Thoracic aorta (tissue), 2 donors: ENCODE data around the gene INPP5D. TPM values are rescaled to one million over a fixed set of nuclear protein-coding genes. Genes with fewer than 3 reads are reported as not detected.
"Not testable (repeated sequence)": the region's sequence is repeated elsewhere in the genome, so short reads cannot be mapped to it uniquely, and the experiment has no call there.

Source experiments
- ATAC-seq: fragments of 150-250 bp; one replicate; pipeline ENCODE4 v1.8.0; 2017; ENCODE audit warnings: low read depth; ENCODE audit not compliant: insufficient number of reproducible peaks, low FRiP score
- DNase-seq: peaks from one replicate; pipeline ENCODE4 v3.0.0-alpha.2; 2020; ENCODE audit warnings: low spot score
- H3K27ac ChIP-seq, 2 donors: fragments of 200-600 bp; sonication (generic); 1 replicate in 1 of 2; 2 replicates in 1 of 2; pipeline ENCODE4 v1.5.1; 2016; ENCODE audit warnings: mild to moderate bottlenecking in 2 of 2, moderate library complexity in 2 of 2
- H3K27me3 ChIP-seq: fragments of 200-600 bp; sonication (generic); replicated peaks from 2 replicates; pipeline ENCODE4 v1.6.0; 2016; ENCODE audit warnings: mild to moderate bottlenecking; ENCODE audit not compliant: insufficient read depth
- H3K36me3 ChIP-seq: fragments of 200-600 bp; sonication (generic); one replicate; pipeline ENCODE4 v1.5.1; 2016
- H3K4me1 ChIP-seq, 2 donors: fragments of 200-600 bp; sonication (generic); 1 replicate in 1 of 2; 2 replicates in 1 of 2; pipeline versions ENCODE4 v1.5.1 to v1.6.0; 2016; ENCODE audit warnings: low read depth in 2 of 2, mild to moderate bottlenecking in 1 of 2; ENCODE audit not compliant: control insufficient read depth in 1 of 2
- H3K4me3 ChIP-seq: fragments of 200-600 bp; sonication (generic); 2 replicates; pipeline ENCODE4 v1.5.1; 2016; ENCODE audit warnings: mild to moderate bottlenecking
- H3K9me3 ChIP-seq: fragments of 200-600 bp; sonication (generic); 2 replicates; pipeline ENCODE4 v1.5.1; 2016
- CTCF ChIP-seq: fragments of 200-600 bp; sonication (generic); IDR thresholded peaks from one replicate; pipeline ENCODE4 v1.5.1; 2019; ENCODE audit warnings: antibody characterized with exemption
- total RNA-seq, 2 donors: library from RNA; depleted of rRNA; stranded (reverse); fragments of >200 nt; gene quantifications; one replicate each; pipeline versions ENCODE4 v1.1.0 to v1.2.3, GENCODE V29; 2016

INPP5D gene
- total RNA-seq, 2 donors from 2014 or later, result 24.2 to 49.7 TPM

- no peaks in the 10 kb centered on the region for H3K27me3 ChIP-seq
- ATAC-seq, result no peak
- no peak for TF ChIP-seq CTCF
- no peak for DNase-seq
- no peaks in the 10 kb centered on the region for H3K36me3 ChIP-seq
- H3K9me3 ChIP-seq, result no peaks in the 10 kb centered on the region
- peaks cover 0 to 3% of the 10 kb centered on the region in 2 donors for H3K4me1 ChIP-seq
- no peak overlapping the region for H3K27ac ChIP-seq
- H3K4me3 ChIP-seq, result no peak overlapping the region
Measured at GRCh38 chr2:233063269-233063975, 3.3 kb downstream of the INPP5D start.

GRCh38 chr2:233063976-233064411 is 3.9 kb downstream of the INPP5D start:
- no peak for TF ChIP-seq CTCF
- Histone ChIP-seq H3K4me3 (no peak overlapping the region), H3K27me3 (no peaks in the 10 kb centered on the region), H3K27ac (no peak overlapping the region), H3K4me1 (peaks cover 0 to 3% of the 10 kb centered on the region in 2 donors), H3K9me3 (no peaks in the 10 kb centered on the region), H3K36me3 (no peaks in the 10 kb centered on the region)
- DNase-seq (no peak), ATAC-seq (no peak)

- no peaks in the 10 kb centered on the region for H3K9me3 ChIP-seq
- peaks cover 0 to 3% of the 10 kb centered on the region in 2 donors for H3K4me1 ChIP-seq
- no peak overlapping the region for H3K4me3 ChIP-seq
- no peak overlapping the region for H3K27ac ChIP-seq
- no peaks in the 10 kb centered on the region for H3K27me3 ChIP-seq
- DNase-seq (no peak), ATAC-seq (no peak)
- TF ChIP-seq CTCF, result no peak
- H3K36me3 ChIP-seq, result no peaks in the 10 kb centered on the region
Measured at GRCh38 chr2:233064530-233065199, 4.5 kb downstream of the INPP5D start.

DNA sequence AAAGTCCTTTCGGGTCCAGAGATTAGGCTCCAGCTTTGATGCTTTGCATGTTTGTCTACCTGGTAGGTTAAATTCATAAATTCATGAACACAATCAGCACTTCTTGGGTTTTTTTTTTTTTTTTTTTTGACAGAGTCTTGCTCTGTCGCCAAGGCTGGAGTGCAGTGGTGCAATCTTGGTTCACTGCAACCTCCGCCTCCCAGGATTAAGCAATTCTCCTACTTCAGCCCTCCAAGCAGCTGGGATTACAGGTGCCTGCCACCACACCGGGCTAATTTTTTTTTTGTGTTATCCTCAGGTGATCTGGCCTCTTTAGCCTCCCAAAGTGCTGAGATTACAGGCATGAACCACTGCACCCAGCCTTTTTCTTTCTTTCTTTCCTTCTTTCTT is 5.1 kb downstream of the INPP5D start:
- not testable (repeated sequence) for DNase-seq

GRCh38 chr2:233065954-233066470 is 5.9 kb downstream of the INPP5D start:
- no peak for TF ChIP-seq CTCF
- ATAC-seq (no peak), DNase-seq (no peak)

More for the DNA sequence above, 5.1 kb downstream of the INPP5D start:
- H3K4me1 ChIP-seq, H3K4me3 ChIP-seq, H3K27ac ChIP-seq, H3K27me3 ChIP-seq, H3K9me3 ChIP-seq, H3K36me3 ChIP-seq, ATAC-seq: not testable (repeated sequence)

More at GRCh38 chr2:233065954-233066470, 5.9 kb downstream of the INPP5D start:
- H3K36me3 ChIP-seq, result no peaks in the 10 kb centered on the region
- peaks cover 0 to 3% of the 10 kb centered on the region in 2 donors for H3K4me1 ChIP-seq
- no peak overlapping the region for H3K27ac ChIP-seq
- H3K9me3 ChIP-seq, result no peaks in the 10 kb centered on the region
- H3K27me3 ChIP-seq, result no peaks in the 10 kb centered on the region
- H3K4me3 ChIP-seq, result no peak overlapping the region
